ENCODE data around the gene POLN.

The POLN gene

DNA sequence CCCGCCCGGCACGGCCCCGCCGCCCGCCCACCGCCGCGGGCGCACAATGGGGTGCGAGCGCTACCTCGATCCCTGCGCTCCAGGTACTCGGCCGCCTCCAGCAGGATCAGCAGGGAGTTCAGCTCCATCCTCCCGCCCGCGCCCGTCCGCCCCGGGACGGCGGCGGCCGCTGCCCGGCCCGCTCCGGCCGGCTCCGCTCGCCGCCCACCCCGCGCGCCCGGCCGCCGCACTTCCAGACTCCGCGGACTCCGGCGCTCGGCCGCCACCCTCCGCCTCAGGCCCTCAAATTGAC is 19.9 kb upstream of the POLN start, which contains the start of gene MXD4:
Gene MXD4, minus strand, starts transcription at position 257 of the 292 bp plus-strand sequence. Its CDS starts 129 bp downstream, at position 128.
- no peaks in the 10 kb centered on the region for H3K9me3 ChIP-seq (ENCODE audit: control insufficient read depth in 2 of 2, low read length in 2 of 2)
- peak within 1 kb of the TSS; percentile 96 for H3K27ac ChIP-seq (ENCODE audit: low read length)
- no peaks in the 10 kb centered on the region for H3K36me3 ChIP-seq (ENCODE audit: control insufficient read depth in 2 of 2, insufficient read depth in 2 of 2, low read length in 2 of 2)
- H3K4me1 ChIP-seq (ENCODE audit: control insufficient read depth, insufficient read depth, low read length), result peaks cover 79% of the 10 kb centered on the region
- H3K4me3 ChIP-seq (ENCODE audit: low read length in 2 of 2), result peak within 1 kb of the TSS; percentile 67 to 81
- peak within 1 kb of the TSS; percentile 82 to 87 for H3K9ac ChIP-seq (ENCODE audit: low read length in 2 of 2)
- no peaks in the 10 kb centered on the region for H3K27me3 ChIP-seq (ENCODE audit: control insufficient read depth in 1 of 2, insufficient read depth in 2 of 2, low read length in 2 of 2)

DNA sequence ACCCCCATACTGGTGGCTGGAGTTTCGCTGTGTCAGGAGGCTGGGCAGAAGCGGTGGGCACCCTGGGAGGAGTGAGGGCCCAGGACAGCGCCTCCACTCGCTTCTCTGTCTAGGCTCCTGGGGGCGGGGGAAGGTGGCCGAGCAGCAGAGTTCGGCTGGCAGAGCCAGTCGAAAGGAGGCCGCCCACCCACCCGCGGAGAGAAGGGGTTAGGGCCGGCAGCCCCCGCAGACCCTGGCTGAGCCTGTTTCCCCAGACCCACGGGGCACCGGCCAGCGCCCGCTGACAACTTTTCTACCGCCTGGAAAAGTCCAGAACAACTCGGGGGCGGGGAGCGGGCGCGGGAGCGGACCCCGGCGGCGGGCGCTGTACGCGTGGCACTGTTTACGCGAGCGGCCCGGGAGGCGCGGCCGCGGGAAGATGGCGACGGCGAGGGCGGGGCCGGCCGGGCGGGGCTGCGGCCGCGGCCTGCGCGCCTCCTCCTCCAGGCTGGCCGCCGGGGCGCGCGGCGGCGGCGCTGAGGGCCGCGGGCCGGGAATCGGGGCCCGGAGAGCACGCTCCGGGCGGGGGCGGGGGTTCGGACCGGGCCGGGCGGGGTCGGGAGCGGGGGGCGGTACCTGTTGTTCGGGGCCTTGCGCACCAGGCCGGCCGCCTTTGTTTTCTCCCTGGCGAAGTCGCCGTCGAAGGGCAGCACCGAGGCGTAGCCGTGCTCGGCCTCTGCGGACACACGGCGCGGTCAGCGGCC is 19.4 kb upstream of the POLN start:
- Histone ChIP-seq H3K27me3 (ENCODE audit: control insufficient read depth in 1 of 2, insufficient read depth in 2 of 2, low read length in 2 of 2) (no peaks in the 10 kb centered on the region), H3K27ac (ENCODE audit: low read length) (peak overlapping the region; percentile 80), H3K36me3 (ENCODE audit: control insufficient read depth in 2 of 2, insufficient read depth in 2 of 2, low read length in 2 of 2) (no peaks in the 10 kb centered on the region), H3K4me1 (ENCODE audit: control insufficient read depth, insufficient read depth, low read length) (peaks cover 80% of the 10 kb centered on the region), H3K9ac (ENCODE audit: low read length in 2 of 2) (peak overlapping the region; percentile 48 to 68), H3K4me3 (ENCODE audit: low read length in 2 of 2) (peak overlapping the region; percentile 61 to 81), H3K9me3 (ENCODE audit: control insufficient read depth in 2 of 2, low read length in 2 of 2) (no peaks in the 10 kb centered on the region)

DNA sequence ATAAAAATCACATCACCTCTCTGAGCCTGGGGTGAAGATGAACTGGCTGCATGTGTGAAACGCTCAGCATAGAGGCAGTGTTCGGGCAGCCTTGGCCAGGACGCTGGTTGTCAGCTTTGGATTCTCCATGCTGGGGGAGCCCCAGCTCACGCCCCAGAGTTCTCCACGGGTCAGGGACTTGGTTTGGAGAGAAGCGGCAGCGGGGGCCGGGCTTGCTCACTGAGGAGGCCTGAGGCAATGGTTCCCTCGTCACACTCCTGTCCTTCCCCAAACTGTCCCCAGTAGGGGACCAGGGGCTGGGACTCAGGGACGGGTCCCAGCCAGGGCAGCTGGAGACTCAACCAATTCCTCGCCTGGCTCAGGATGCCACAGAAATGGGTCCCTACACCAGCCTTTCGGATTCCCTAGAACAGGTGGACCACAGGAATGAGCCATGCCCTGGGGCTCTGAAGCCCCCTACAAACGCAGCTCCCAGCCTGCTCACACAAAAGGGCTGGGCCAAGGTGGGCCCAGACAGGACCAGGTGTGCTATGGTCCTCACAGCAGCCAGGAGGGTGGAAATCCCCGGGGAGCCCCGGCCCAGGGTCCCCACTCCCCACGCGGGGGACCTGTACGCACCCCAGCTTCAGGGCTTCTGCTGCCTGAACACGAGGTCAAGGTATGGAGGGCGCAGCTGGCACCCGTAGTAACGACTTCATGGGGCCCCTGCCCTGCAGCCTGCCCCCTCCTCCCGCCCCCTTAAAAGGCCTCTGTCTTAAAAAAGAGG is 18.6 kb upstream of the POLN start:
- H3K27ac ChIP-seq (ENCODE audit: low read length), result peak overlapping the region; percentile 80
- peak overlapping the region; percentile 31 to 66 for H3K9ac ChIP-seq (ENCODE audit: low read length in 2 of 2)
- peak overlapping the region; percentile 61 to 81 for H3K4me3 ChIP-seq (ENCODE audit: low read length in 2 of 2)
- H3K36me3 ChIP-seq (ENCODE audit: control insufficient read depth in 2 of 2, insufficient read depth in 2 of 2, low read length in 2 of 2), result no peaks in the 10 kb centered on the region
- H3K27me3 ChIP-seq (ENCODE audit: control insufficient read depth in 1 of 2, insufficient read depth in 2 of 2, low read length in 2 of 2), result no peaks in the 10 kb centered on the region
- no peaks in the 10 kb centered on the region for H3K9me3 ChIP-seq (ENCODE audit: control insufficient read depth in 2 of 2, low read length in 2 of 2)
- H3K4me1 ChIP-seq (ENCODE audit: control insufficient read depth, insufficient read depth, low read length), result peaks cover 80% of the 10 kb centered on the region

DNA sequence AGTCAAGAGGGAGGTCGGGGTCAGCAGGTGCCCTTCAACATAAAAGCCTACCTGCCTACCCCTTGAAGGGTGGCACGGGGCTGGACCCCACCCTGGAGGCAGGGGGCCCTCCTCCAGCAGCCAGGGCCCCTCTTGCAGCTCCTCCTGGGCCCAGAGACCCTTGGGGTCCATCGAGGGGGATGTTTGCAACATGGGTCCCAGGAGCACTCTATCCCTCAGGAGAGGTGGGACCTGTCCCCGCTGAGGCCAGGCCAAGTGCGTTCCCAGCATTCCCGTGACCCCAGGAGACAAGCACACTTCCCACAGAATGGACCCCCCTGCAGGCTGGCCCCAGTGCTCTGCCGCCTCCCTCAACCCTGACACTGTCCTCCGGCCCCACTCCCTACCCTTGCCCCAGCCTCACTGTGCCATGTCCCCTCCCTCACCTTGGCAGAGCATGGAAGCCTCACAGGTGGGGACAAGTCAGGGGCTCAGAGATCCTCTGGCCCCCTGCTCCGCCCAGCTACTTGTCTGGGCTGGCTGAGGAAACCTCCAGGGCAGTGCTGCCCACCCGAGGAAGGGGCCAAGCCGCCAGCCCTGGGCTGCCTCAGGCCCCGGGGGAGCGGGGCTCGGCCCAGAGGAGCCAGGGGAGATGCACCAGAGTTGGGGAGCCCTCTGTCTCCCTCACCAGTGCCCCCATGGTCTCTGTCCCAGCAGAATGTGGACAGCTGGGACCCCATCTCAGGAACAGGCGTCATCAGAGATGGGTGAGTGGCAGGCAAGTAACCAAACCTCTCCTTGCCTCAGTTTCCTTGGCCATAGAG is 17.8 kb upstream of the POLN start:
- peaks cover 0 to 5% of the 10 kb centered on the region in 2 donors for H3K36me3 ChIP-seq (ENCODE audit: control insufficient read depth in 2 of 2, insufficient read depth in 2 of 2, low read length in 2 of 2)
- H3K9ac ChIP-seq (ENCODE audit: low read length in 2 of 2), result peak overlapping the region; percentile 31 to 66
- H3K9me3 ChIP-seq (ENCODE audit: control insufficient read depth in 2 of 2, low read length in 2 of 2), result no peaks in the 10 kb centered on the region
- H3K4me3 ChIP-seq (ENCODE audit: low read length in 2 of 2), result peak overlapping the region; percentile 61 to 81
- peaks cover 82% of the 10 kb centered on the region for H3K4me1 ChIP-seq (ENCODE audit: control insufficient read depth, insufficient read depth, low read length)
- no peaks in the 10 kb centered on the region for H3K27me3 ChIP-seq (ENCODE audit: control insufficient read depth in 1 of 2, insufficient read depth in 2 of 2, low read length in 2 of 2)
- peak overlapping the region; percentile 80 for H3K27ac ChIP-seq (ENCODE audit: low read length)

DNA sequence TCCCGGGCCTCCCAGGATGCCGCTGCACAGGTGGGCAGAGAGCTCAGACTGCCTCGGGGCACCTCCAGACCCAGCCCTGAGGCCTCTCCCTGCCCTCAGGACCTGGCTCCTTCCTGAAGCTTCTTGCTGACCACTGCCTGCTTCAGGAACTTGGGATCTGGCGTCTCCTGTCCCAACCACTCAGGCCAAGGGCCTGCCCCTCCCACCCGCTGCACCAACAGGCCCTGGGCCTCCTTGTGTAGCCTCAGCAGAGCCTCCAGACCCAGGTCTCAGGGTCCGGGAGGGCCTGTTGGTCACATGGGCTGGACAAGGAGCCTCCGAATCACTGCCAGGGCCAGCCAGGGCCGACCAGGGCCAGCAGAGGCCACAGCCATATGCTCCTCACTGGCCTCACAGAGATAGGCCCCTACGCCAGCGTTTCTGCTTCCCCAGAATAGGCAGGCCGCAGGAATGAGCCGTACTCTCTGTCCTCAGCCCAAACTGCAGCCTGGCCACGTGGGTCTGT is 17.2 kb upstream of the POLN start:
- Histone ChIP-seq H3K27ac (ENCODE audit: low read length) (peak overlapping the region; percentile 80), H3K9ac (ENCODE audit: low read length in 2 of 2) (peak overlapping the region; percentile 27 to 29), H3K4me1 (ENCODE audit: control insufficient read depth, insufficient read depth, low read length) (peaks cover 81% of the 10 kb centered on the region), H3K9me3 (ENCODE audit: control insufficient read depth in 2 of 2, low read length in 2 of 2) (no peaks in the 10 kb centered on the region), H3K27me3 (ENCODE audit: control insufficient read depth in 1 of 2, insufficient read depth in 2 of 2, low read length in 2 of 2) (no peaks in the 10 kb centered on the region), H3K4me3 (ENCODE audit: low read length in 2 of 2) (peak overlapping the region in 1 of 2 donors; percentile 81), H3K36me3 (ENCODE audit: control insufficient read depth in 2 of 2, insufficient read depth in 2 of 2, low read length in 2 of 2) (peaks cover 0 to 10% of the 10 kb centered on the region in 2 donors)

DNA sequence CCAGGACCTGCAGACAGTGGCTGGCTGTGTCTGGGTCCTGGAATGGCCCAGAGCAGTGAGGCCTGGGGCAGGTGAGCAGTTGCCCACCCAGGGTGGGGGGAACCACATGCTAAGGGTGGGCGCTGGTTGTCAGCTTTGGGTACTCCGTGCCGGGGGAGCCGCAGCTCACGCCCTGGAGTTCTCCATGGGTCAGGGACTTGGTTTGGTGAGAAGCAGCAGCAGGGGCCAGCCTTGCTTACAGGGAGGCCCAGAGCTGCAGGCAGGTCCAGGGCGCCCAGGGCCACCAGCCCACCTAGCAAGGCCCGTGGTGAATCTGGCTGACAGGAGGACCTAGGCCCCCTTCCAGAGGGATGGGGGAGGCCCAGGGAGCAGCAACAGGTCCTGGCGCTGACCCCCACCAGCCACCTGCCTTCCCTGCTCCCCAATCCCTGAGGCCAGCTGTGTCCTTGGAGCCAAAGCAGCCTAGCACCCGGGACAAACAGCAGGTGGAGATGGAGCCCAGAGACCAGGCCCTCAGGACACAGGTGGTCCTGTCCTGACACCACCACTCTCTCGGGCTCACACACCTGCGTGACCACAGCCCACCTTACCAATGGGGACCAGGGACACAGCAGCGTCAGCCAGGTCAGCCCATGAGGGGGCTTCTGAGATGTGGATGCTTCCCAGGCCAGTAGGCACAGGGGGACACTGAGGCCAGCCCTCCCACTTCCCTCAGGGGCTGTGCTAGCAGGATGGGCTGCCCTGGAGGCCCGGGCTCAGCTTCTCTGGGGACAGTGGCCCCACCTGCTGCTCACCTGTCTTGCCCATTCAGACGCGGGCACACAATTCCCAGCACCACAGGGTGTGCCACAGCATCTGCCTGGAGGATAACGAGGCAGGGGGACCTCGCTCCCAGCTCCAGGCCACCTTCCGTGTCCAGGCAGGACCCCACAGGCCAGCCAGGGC is 16.4 kb upstream of the POLN start:
- Histone ChIP-seq H3K9me3 (ENCODE audit: control insufficient read depth in 2 of 2, low read length in 2 of 2) (no peaks in the 10 kb centered on the region), H3K4me3 (ENCODE audit: low read length in 2 of 2) (peak overlapping the region in 1 of 2 donors; percentile 81), H3K36me3 (ENCODE audit: control insufficient read depth in 2 of 2, insufficient read depth in 2 of 2, low read length in 2 of 2) (peaks cover 0 to 15% of the 10 kb centered on the region in 2 donors), H3K4me1 (ENCODE audit: control insufficient read depth, insufficient read depth, low read length) (peaks cover 80% of the 10 kb centered on the region), H3K9ac (ENCODE audit: low read length in 2 of 2) (peak overlapping the region; percentile 27 to 55), H3K27ac (ENCODE audit: low read length) (peak overlapping the region; percentile 80), H3K27me3 (ENCODE audit: control insufficient read depth in 1 of 2, insufficient read depth in 2 of 2, low read length in 2 of 2) (no peaks in the 10 kb centered on the region)

DNA sequence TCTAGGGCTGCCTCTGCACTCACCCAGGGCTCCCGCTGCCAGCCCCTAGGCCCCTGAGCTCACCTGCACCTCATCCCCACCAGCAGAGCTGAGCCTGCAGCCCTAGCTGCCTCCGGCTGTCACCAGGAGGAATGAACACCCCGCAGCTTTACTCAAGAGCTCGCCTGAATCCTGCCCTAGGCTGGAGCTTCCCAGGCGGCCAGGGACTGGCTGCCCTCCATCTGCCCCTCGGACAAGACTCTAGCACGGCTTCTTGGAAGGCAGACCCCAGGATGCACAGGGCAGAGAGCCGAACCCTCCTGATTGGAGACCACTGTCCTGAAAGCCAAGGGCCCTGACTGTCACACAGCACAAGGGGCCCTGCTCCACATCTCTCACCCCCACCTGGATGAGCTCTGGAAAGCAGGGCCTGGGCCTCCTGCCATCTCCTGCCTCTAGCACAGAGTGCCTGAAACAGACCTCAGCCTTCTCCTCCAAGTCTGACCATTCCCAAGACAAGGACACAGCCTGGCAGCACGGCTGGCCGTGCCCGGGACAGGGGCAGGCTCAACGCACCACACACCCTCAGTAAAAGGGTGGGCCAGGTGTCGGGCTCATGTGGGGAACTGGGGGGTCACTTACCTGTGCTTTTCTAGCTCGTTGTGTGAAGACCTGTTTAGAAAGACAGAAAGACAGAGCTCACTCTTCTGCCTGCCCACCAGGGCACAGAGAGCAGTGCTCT is 15.6 kb upstream of the POLN start:
- Histone ChIP-seq H3K4me1 (ENCODE audit: control insufficient read depth, insufficient read depth, low read length) (peaks cover 75% of the 10 kb centered on the region), H3K4me3 (ENCODE audit: low read length in 2 of 2) (peak overlapping the region in 1 of 2 donors; percentile 15), H3K9me3 (ENCODE audit: control insufficient read depth in 2 of 2, low read length in 2 of 2) (no peaks in the 10 kb centered on the region), H3K27me3 (ENCODE audit: control insufficient read depth in 1 of 2, insufficient read depth in 2 of 2, low read length in 2 of 2) (no peaks in the 10 kb centered on the region), H3K27ac (ENCODE audit: low read length) (peak overlapping the region; percentile 80), H3K36me3 (ENCODE audit: control insufficient read depth in 2 of 2, insufficient read depth in 2 of 2, low read length in 2 of 2) (peaks cover 3 to 18% of the 10 kb centered on the region in 2 donors), H3K9ac (ENCODE audit: low read length in 2 of 2) (peak overlapping the region; percentile 38 to 55)

DNA sequence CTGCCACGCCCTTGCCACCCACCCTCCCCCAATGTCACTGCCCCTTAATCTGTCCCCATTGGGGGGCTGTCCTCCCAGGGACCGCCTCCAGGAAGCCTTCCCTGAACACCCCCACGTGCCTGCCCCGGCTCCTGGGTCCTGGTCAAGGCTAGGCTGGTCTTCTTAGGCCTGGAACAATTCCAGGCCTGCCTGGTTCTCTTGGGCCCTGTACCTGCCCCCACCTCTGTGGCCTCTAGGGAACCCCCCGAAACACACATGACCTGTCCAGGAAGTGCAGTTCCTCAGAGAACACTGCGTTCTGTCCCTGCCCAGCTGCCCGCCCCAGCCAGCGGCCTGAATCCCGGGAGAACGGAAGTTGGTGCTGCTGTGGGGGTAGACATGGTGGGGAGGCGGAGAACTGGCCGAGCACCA is 14.9 kb upstream of the POLN start:
- Histone ChIP-seq H3K9me3 (ENCODE audit: control insufficient read depth in 2 of 2, low read length in 2 of 2) (no peaks in the 10 kb centered on the region), H3K27ac (ENCODE audit: low read length) (peak overlapping the region; percentile 80), H3K4me1 (ENCODE audit: control insufficient read depth, insufficient read depth, low read length) (peaks cover 73% of the 10 kb centered on the region), H3K4me3 (ENCODE audit: low read length in 2 of 2) (peak overlapping the region in 1 of 2 donors; percentile 49), H3K36me3 (ENCODE audit: control insufficient read depth in 2 of 2, insufficient read depth in 2 of 2, low read length in 2 of 2) (peaks cover 10 to 18% of the 10 kb centered on the region in 2 donors), H3K27me3 (ENCODE audit: control insufficient read depth in 1 of 2, insufficient read depth in 2 of 2, low read length in 2 of 2) (no peaks in the 10 kb centered on the region), H3K9ac (ENCODE audit: low read length in 2 of 2) (peak overlapping the region; percentile 33 to 36)

DNA sequence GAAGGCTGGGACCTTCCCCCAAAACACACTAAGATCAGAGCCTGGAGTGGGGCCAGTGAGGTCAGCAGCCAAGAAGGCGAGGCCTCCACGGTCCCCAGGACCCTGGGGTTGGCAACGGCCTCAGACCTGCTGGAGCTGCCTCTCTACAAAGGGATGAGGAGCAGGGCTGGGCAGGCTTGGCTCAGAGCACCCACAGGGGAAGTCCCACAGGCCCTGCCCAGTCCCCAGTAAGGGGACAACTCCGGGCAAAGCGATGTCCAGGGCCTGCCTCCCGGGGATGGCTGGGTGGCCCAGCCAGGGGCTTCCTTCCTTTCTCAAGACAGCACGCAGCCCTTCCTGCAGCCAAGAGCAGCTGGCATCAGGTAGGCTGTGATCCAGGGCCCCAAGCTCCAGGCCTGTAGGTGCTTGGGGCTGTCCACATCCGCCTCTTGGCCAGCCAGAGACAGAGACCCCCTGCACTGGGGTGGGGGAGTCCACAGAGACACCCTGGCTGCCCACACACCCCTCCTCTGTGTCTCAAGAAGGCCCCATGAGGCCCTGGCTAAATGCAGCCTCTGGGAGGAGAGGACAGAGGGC is 14.3 kb upstream of the POLN start:
- peak overlapping the region; percentile 80 for H3K27ac ChIP-seq (ENCODE audit: low read length)
- peak overlapping the region; percentile 33 to 47 for H3K9ac ChIP-seq (ENCODE audit: low read length in 2 of 2)
- H3K4me3 ChIP-seq (ENCODE audit: low read length in 2 of 2), result peak overlapping the region in 1 of 2 donors; percentile 49
- H3K36me3 ChIP-seq (ENCODE audit: control insufficient read depth in 2 of 2, insufficient read depth in 2 of 2, low read length in 2 of 2), result peaks cover 12 to 18% of the 10 kb centered on the region in 2 donors
- H3K27me3 ChIP-seq (ENCODE audit: control insufficient read depth in 1 of 2, insufficient read depth in 2 of 2, low read length in 2 of 2), result no peaks in the 10 kb centered on the region
- no peaks in the 10 kb centered on the region for H3K9me3 ChIP-seq (ENCODE audit: control insufficient read depth in 2 of 2, low read length in 2 of 2)
- peaks cover 73% of the 10 kb centered on the region for H3K4me1 ChIP-seq (ENCODE audit: control insufficient read depth, insufficient read depth, low read length)
